ENCODE data around the gene UBC. TPM values are rescaled to one million over a fixed set of nuclear protein-coding genes. Genes with fewer than 3 reads are reported as not detected.
"Not testable (repeated sequence)": the region's sequence is repeated elsewhere in the genome, so short reads cannot be mapped to it uniquely, and the experiment has no call there.

Gene UBC
- total RNA-seq, 2 donors from 2014 or later = 637 to 675 TPM

DNA sequence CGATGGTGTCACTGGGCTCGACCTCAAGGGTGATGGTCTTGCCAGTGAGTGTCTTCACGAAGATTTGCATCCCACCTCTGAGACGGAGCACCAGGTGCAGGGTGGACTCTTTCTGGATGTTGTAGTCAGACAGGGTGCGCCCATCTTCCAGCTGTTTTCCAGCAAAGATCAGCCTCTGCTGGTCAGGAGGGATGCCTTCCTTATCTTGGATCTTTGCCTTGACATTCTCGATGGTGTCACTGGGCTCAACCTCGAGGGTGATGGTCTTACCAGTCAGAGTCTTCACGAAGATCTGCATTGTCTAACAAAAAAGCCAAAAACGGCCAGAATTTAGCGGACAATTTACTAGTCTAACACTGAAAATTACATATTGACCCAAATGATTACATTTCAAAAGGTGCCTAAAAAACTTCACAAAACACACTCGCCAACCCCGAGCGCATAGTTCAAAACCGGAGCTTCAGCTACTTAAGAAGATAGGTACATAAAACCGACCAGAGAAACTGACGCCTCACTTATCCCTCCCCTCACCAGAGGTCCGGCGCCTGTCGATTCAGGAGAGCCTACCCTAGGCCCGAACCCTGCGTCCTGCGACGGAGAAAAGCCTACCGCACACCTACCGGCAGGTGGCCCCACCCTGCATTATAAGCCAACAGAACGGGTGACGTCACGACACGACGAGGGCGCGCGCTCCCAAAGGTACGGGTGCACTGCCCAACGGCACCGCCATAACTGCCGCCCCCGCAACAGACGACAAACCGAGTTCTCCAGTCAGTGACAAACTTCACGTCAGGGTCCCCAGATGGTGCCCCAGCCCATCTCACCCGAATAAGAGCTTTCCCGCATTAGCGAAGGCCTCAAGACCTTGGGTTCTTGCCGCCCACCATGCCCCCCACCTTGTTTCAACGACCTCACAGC is 717 bp downstream of the UBC start:
- Histone ChIP-seq H3K4me3 (peak overlapping the region; percentile 43 to 95), H3K27ac (peak overlapping the region; percentile 96 to 100 (median 99)), H3K4me1 (peaks cover 58% of the 10 kb centered on the region), H3K36me3 (replicated peaks in 1 of 2; ENCODE audit: insufficient read depth in 1 of 2, low read depth in 2 of 2) (peaks cover 0 to 11% of the 10 kb centered on the region in 2 donors), H3K9me3 (no peaks in the 10 kb centered on the region), H3K27me3 (no peaks in the 10 kb centered on the region)
- ATAC-seq (peak; percentile 41), DNase-seq (peak; percentile 91 to 96 (median 93))
- intact Hi-C loops (cut with DNase I) = no loop called here
- 2 to 4% methylated on average over 25 to 46 of the region's 46 CpGs for WGBS, 2 donors
- peak; percentile 45 to 93 (median 72) for TF ChIP-seq CTCF (IDR thresholded peaks at IDR 0.05)
- TF ChIP-seq POLR2A (IDR thresholded peaks at IDR 0.05) = no peak

DNA sequence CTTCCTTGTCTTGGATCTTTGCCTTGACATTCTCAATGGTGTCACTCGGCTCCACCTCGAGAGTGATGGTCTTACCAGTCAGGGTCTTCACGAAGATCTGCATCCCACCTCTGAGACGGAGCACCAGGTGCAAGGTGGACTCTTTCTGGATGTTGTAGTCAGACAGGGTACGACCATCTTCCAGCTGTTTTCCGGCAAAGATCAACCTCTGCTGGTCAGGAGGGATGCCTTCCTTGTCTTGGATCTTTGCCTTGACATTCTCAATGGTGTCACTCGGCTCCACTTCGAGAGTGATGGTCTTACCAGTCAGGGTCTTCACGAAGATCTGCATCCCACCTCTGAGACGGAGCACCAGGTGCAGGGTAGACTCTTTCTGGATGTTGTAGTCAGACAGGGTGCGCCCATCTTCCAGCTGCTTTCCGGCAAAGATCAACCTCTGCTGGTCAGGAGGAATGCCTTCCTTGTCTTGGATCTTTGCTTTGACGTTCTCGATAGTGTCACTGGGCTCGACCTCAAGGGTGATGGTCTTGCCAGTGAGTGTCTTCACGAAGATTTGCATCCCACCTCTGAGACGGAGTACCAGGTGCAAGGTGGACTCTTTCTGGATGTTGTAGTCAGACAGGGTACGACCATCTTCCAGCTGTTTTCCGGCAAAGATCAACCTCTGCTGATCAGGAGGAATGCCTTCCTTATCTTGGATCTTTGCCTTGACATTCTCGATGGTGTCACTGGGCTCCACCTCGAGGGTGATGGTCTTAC is 1.7 kb downstream of the UBC start:
- intact Hi-C loops (cut with DNase I); H3K27me3 ChIP-seq; ATAC-seq; H3K9me3 ChIP-seq: not testable (repeated sequence)
- 35 to 40% methylated on average over 8 to 20 of the region's 21 CpGs for WGBS, 2 donors
- Histone ChIP-seq H3K36me3 (replicated peaks in 1 of 2; ENCODE audit: insufficient read depth in 1 of 2, low read depth in 2 of 2) (peaks cover 0 to 11% of the 10 kb centered on the region in 2 donors), H3K27ac (peak overlapping the region in 3 of 4 donors; percentile 96 to 100 (median 99)), H3K4me3 (peak overlapping the region in 1 of 2 donors; percentile 43), H3K4me1 (peaks cover 49% of the 10 kb centered on the region)
- peak in 2 of 4 donors; percentile 40 to 45 for DNase-seq

DNA sequence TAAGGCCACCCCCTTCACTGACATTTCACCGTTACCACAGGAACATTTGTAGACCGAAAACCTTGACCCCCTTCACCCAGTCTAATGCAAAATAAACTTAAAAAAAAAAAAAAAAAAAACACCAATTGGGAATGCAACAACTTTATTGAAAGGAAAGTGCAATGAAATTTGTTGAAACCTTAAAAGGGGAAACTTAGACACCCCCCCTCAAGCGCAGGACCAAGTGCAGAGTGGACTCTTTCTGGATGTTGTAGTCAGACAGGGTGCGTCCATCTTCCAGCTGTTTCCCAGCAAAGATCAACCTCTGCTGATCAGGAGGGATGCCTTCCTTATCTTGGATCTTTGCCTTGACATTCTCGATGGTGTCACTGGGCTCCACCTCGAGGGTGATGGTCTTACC is 2.9 kb downstream of the UBC start:
- H3K36me3 ChIP-seq (replicated peaks in 1 of 2; ENCODE audit: insufficient read depth in 1 of 2, low read depth in 2 of 2) = peaks cover 0 to 11% of the 10 kb centered on the region in 2 donors

DNA sequence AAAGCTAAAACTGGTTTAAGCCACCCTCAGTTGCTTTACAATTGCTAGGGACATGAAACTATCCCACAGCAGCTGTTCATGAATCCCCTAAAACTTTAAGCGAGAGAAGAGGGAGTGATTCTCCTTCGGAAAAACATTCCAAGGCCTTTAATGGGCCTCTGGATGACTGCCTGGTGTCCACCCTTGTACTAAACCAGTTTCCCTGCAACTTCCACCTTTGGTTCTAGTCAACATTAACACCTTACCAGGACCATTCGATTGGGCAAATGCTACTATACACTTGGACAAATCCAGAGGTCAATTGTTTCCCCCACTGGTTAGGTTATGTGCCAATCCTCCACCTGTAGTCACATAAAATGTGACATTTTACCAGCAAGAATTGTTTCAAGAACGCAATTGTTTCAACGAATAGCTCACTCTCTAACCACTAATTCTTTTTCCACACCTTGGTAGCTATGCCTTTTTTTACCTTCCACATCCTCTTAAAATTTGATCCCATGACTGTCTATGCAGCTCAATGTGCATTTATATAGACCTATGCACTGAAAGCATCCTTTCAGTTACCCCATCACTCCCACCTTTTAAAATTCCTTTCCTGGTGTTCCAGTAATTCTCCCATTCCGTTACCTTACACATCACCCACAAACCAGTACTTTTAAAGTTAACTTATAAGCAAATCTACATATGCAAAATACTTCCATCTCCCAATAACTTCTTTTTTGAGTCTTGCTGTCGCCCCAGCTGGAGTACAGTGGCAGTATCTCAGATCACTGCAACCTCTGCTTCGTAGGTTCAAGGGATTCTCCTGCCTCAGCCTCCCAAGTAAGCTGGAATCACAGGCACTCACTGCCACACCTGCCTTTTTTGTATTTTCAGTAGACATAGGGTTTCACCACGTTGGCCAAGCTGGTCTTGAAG is 3.6 kb downstream of the UBC start:
- intact Hi-C loops (cut with DNase I) = no loop called here
- no peak overlapping the region for H3K4me3 ChIP-seq
- ATAC-seq (no peak), DNase-seq (peak in 2 of 4 donors; percentile 36 to 39)
- H3K9me3 ChIP-seq = no peaks in the 10 kb centered on the region
- peak overlapping the region; percentile 5 to 46 (median 32) for H3K27ac ChIP-seq
- TF ChIP-seq POLR2A (IDR thresholded peaks at IDR 0.05) (peak; percentile 31 to 80 (median 64)), CTCF (IDR thresholded peaks at IDR 0.05) (no peak)
- peaks cover 0 to 11% of the 10 kb centered on the region in 2 donors for H3K36me3 ChIP-seq (replicated peaks in 1 of 2; ENCODE audit: insufficient read depth in 1 of 2, low read depth in 2 of 2)
- WGBS, 2 donors = 49 to 63% methylated on average over 9 of the region's 9 CpGs
- H3K4me1 ChIP-seq = peaks cover 47% of the 10 kb centered on the region
- H3K27me3 ChIP-seq = no peaks in the 10 kb centered on the region

More for the DNA sequence above, 2.9 kb downstream of the UBC start:
- WGBS, 2 donors = 38 to 61% methylated on average over 6 of the region's 6 CpGs
- DNase-seq; H3K27me3 ChIP-seq; intact Hi-C loops (cut with DNase I); ATAC-seq; H3K9me3 ChIP-seq; H3K4me3 ChIP-seq; H3K27ac ChIP-seq: not testable (repeated sequence)
- peaks cover 47% of the 10 kb centered on the region for H3K4me1 ChIP-seq

DNA sequence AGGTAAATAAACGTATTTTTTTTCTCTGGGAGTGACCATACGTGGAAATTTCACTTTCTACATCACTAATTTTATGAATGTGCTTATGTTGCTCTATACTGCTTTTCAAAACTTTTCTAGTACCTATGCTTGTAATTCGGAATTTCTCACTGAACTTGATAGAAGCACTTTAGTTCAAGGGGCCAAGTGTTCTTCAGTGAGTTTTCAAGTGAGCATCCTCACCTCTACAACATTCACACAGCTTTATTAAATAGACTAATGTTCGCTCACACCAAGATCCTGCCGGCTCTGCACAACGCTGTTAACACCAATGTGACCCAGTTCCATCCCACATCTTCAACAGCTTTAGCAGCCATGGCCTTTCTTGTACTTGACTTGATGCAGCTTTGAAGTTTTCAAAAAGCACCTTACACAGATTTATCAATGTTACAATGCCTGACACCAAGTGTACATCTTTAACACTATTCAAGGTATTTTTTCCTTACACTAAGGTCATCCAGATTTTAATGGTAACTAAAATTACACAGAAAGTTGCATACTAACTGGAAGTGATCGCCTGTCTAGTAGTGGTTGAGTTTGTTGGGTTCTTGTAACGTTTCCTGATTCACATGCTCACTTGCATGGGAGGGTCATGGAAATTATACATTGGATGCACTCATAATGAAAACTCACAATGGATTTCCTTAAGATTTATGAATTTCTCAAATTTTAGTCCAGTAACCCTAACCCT is 4.5 kb downstream of the UBC start:
- WGBS, 2 donors = 69 to 70% methylated on average over 8 of the region's 8 CpGs
- no peak for ATAC-seq
- peak overlapping the region in 2 of 4 donors; percentile 5 to 37 for H3K27ac ChIP-seq

More for the DNA sequence above, 4.5 kb downstream of the UBC start:
- intact Hi-C loops (cut with DNase I) = no loop called here
- Histone ChIP-seq H3K9me3 (no peaks in the 10 kb centered on the region), H3K36me3 (replicated peaks in 1 of 2; ENCODE audit: insufficient read depth in 1 of 2, low read depth in 2 of 2) (peaks cover 0 to 11% of the 10 kb centered on the region in 2 donors), H3K4me3 (no peak overlapping the region), H3K4me1 (peaks cover 44% of the 10 kb centered on the region), H3K27me3 (no peaks in the 10 kb centered on the region)
- peak in 2 of 4 donors; percentile 35 to 40 for DNase-seq
- peak in 1 of 7 experiments; percentile 5 for TF ChIP-seq CTCF (IDR thresholded peaks at IDR 0.05)
- no peak for TF ChIP-seq POLR2A (IDR thresholded peaks at IDR 0.05)

All from body of pancreas (tissue), 4 donors.